ENCODE measurements around the gene OSGEP.

Gene OSGEP

DNA sequence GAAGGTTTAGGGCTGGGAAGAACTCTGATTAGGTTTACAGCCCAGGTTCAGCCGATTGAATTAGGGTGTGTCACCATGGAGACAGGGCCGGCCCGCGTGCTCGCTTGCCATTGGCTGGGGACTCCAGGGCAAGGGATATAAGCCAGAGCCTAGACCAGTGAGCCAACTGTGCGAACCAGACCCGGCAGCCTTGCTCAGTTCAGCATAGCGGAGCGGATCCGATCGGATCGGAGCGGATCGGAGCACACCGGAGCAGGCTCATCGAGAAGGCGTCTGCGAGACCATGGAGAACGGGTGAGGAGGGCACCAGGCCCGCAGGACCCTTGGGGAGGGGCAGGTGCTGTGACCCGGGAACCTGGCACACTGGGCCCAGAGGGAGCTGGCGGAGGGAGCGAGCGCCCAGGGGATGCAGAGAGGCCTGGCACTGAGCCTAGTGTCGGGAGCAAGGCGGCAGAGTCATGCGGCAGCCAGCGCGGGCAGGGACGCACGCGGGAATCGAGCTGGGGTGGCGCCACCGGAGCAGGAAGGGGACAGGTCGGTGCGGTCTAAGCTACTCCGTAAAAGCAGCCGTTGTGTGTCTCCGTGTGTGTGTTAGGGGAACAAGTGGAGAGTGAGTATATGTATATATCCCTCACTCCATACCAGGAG is 14.8 kb upstream of the OSGEP start, which contains the start of gene PNP:
TSS of gene PNP (plus strand) at position 165 of the 648 bp plus-strand sequence. CDS start at position 284, 119 bp downstream.
- TF ChIP-seq, protein P1, sequence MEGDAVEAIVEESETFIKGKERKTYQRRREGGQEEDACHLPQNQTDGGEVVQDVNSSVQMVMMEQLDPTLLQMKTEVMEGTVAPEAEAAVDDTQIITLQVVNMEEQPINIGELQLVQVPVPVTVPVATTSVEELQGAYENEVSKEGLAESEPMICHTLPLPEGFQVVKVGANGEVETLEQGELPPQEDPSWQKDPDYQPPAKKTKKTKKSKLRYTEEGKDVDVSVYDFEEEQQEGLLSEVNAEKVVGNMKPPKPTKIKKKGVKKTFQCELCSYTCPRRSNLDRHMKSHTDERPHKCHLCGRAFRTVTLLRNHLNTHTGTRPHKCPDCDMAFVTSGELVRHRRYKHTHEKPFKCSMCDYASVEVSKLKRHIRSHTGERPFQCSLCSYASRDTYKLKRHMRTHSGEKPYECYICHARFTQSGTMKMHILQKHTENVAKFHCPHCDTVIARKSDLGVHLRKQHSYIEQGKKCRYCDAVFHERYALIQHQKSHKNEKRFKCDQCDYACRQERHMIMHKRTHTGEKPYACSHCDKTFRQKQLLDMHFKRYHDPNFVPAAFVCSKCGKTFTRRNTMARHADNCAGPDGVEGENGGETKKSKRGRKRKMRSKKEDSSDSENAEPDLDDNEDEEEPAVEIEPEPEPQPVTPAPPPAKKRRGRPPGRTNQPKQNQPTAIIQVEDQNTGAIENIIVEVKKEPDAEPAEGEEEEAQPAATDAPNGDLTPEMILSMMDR (IDR thresholded peaks at IDR 0.05), result no peak

GRCh38 chr14:20468764-20469241 is 14.2 kb upstream of the OSGEP start:
- TF ChIP-seq, protein P1 (IDR thresholded peaks at IDR 0.05), result no peak

DNA sequence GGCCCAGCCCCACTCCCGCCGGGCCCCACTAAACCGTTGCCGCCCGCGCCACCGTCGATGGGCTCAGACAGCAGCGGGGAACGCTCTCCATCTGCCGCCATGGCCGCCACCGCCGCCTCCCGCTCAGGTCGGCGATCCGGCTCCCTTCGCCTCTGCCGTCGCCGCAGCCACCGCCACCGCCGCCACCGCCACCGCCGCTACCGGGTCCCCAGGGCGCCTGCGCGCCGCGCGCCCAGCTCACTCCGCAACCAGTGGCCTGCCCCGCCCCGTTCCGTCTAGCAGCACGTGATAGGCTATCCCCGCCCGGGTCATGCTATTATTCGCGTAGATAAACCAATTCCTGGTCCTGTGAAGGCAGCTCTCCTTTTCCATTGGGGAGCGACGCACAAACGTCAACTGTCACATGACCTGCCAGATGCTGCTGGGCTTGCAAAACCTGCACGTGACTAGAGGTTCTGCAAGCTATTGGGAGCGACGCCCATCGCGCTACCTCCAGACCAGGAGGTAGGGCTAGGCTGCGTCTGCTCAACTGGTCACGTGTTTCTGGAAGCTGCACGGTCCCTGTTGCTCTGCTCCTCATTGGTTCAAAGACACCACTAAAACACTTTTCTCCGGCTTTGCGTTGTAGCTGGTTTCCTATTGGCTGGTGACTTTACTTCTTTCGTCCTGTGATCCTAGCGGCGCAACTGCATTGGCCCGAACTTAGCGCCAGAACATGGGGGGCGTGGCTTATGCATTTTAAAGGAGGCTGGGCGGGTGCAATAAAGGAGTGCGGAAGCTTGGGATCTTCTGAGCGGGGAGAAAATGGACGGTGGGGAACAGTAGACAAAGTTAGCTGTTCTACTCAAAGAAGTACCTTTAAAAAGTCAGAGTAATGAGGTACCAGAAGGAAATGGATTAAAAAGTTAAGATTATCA is 6.9 kb upstream of the OSGEP start, which contains the start of gene PIP4P1:
TSS of gene PIP4P1 (minus strand) at position 210 of the 917 bp plus-strand sequence. CDS start at position 101, 109 bp downstream.
- TF ChIP-seq, protein P1 (IDR thresholded peaks at IDR 0.05), result no peak

- TF ChIP-seq, protein P1 (IDR thresholded peaks at IDR 0.05), result no peak
Observed at GRCh38 chr14:20460458-20461224, 6.0 kb upstream of the OSGEP start.

- TF ChIP-seq, protein P1 (IDR thresholded peaks at IDR 0.05), result no peak
Observed at GRCh38 chr14:20458031-20458789, 3.6 kb upstream of the OSGEP start.

- TF ChIP-seq, protein P1 (IDR thresholded peaks at IDR 0.05), result no peak
Observed at GRCh38 chr14:20456971-20457370, 2.4 kb upstream of the OSGEP start.
